HG02763 (cell line): ENCODE data around the gene PTPN18.
"Not testable (repeated sequence)": the region's sequence is repeated elsewhere in the genome, so short reads cannot be mapped to it uniquely, and the experiment has no call there.

Source experiments
- ATAC-seq: cut with Tn5 transposase; IDR thresholded peaks from one replicate; pipeline ENCODE4 v1.9.1; 2021; ENCODE audit warnings: mild to moderate bottlenecking, moderate library complexity; ENCODE audit not compliant: unreplicated experiment

The PTPN18 gene

GRCh38 chr2:130380096-130380934, 24.5 kb downstream of the PTPN18 start:
- no peak for ATAC-seq

DNA sequence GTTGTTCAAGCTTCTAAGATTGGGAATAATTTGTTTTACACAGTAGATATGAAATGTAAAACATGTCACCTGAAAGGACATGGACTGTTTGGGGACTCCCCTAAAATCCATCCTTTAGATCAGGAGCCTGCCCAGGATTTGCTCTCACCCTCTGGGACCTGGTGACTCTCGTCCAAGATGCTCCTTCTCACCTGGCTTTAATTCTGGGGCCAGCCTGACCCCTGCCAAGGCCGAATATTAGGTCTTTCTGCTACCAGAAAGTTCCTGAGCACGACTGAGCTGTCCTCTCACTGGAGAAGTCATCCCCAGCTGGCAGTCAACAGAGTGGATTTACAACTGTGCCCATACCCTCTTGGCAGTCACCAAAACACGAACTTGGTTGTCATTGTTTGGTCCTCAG, 25.3 kb downstream of the PTPN18 start:
- ATAC-seq: no peak

GRCh38 chr2:130381619-130382018, 25.8 kb downstream of the PTPN18 start:
- no peak for ATAC-seq

DNA sequence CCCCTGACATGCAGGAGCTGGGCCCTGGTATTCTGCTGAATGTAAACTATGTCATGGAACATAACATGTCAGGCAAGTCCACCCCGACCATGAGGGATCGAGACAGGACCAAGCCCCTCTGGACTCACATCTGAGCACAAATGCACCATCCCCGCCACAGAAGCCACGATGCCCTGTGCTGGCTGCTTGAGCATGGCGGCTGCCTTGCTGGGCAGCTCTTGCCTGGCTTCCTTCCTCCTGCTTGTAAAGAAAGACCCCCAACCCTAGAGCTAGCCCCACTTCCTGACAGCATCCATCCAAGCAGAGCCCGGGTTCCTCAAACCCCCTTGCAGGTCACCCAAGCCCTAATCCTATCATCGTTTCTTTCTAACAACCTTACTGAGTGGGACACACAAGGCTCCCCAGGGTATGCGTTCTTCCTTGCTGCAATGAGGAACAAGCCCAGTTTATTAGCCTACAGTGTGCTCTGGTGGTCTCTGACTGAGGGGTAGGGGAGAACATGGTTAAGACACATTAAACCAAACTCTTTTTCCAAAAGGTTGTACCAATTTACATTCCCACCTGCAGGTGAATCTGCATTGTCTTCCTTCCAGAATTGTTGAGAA, 26.6 kb downstream of the PTPN18 start:
- ATAC-seq: no peak

DNA sequence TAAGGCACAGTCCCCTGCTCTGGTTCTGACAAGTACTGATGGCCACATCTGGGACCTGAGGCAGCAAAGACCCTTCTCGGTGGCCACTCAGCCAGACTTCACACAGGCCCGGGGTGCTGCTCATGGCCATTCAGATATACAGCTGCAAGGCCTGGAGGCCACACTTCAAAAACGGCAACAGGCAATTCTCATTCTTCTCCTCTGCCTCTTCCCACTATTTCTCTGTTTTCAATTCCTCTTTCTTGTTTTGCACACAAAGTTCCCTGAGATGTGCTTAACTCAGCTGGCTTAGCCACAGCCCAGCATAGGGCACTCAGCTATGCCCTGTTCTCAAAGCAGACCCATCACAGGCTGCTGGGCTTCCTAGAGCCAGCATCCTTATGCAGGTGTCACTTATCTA, 29.9 kb downstream of the PTPN18 start:
- ATAC-seq: peak; percentile 68

DNA sequence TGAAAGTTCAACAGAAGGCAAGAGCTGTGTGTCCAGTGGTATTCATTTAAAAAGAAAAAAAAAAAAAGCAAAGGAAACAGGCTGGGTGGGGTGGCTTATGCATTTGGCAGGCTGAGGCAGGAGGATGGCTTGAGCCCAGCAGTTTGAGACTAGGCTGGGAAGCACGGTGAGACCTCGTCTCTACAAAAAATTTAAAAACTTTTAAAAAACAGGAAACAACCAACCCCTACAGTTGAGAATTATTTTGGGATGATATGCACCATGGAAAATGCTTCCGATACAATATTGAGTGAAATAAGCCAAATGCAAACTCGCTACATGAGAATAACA, 31.2 kb downstream of the PTPN18 start:
- no peak for ATAC-seq

DNA sequence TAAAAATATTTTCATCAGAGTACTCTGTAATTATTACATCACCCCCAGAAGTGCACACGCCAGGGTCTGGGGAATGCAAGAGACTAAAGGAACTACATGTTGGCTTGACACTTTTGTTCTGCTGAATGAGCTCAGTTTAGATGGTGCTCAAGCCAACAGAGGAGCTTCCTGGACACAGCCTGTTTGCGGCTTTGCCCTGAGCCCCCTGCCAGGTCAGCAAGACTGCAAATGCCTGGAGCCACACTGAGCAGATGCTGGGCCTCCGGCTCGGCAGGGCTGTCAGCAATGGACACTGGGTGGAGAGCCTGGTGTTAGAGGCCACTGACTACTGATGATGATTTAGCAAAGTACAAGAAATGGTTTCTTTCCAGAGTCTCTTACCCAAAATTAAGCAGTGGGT, 31.9 kb downstream of the PTPN18 start:
- ATAC-seq: no peak

DNA sequence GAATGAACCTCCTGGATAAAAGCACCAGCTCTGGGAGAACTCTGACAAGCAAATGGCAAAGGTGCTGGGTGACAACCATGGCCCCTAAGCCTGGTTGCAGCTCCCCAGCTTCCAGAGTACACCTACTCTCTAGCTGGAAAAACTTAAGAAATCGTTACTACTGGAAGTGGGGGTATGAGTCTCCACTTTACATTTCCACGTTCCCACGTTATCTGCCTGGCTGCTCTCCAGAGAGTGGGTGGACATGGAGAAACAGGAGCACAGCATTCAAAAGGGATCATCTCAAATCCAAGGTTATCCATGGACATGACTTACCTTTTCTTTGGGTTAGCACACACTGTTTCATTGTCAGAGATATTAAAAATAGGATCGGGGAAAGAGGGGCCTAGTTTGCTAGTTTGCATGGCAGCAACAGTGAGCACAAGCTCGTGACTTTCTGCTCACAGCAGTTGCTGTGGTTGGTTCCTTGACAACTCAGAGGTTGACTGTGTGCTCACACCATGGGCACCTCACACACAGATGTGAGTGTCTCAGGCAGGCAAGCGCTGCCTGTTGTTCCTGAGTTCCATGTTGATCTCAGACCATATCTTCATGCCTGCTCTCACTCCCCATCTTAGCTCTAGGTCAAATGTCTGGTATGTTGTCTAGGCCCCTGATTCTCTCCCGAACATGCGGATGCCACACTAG, 32.5 kb downstream of the PTPN18 start:
- no peak for ATAC-seq

GRCh38 chr2:130389358-130389757, 33.5 kb downstream of the PTPN18 start:
- no peak for ATAC-seq

DNA sequence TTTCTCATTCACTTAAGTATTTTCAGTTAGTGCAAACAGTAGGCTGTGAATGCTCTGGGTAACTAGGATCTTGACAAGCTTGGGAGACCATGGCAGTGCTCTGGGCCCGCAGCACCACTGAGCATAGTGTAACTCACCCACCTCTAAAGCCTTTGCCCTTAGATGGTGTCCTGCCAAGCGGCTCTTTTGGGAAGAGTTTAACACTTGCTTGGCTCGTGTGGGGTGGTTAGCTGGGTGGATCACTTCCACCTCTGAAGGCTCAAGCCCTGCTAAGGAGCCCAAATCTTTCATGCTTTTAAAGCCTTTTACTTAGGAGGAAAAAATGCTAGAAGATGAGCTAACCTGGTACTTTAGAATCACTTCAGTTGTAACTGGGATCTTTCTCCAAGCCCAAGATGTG, 33.9 kb downstream of the PTPN18 start:
- no peak for ATAC-seq

DNA sequence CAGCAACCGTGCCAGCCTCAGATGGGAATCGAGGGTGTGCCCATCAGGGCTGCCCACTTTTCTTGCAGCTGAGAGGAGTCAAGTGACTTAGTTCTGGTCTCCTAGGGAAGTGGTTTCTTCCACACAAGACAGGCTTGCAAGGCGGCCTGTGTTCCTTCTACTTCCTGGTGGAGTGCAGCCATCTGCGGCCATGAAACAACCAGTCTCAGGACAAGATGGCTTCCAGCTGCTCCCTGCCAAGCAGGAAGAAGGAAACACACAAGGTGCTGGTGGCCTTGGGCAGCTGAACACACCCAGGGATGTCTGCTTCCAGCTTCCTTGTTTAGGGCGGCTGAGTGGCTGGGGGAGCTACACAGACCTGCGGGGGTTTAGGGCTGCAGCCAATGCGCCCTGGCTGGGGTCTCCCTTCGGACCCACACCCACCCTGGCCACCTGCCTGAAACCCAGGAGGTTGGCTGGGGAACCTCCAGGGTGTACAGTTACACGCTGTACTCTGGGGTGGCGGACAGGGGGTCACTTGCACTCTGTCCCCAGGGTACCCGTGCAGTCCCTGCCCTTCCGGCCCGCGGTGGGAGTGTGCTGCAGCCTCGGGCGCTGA, 34.7 kb downstream of the PTPN18 start:
- peak; percentile 4 for ATAC-seq

GRCh38 chr2:130391058-130391871, 35.4 kb downstream of the PTPN18 start:
- peak; percentile 87 for ATAC-seq

DNA sequence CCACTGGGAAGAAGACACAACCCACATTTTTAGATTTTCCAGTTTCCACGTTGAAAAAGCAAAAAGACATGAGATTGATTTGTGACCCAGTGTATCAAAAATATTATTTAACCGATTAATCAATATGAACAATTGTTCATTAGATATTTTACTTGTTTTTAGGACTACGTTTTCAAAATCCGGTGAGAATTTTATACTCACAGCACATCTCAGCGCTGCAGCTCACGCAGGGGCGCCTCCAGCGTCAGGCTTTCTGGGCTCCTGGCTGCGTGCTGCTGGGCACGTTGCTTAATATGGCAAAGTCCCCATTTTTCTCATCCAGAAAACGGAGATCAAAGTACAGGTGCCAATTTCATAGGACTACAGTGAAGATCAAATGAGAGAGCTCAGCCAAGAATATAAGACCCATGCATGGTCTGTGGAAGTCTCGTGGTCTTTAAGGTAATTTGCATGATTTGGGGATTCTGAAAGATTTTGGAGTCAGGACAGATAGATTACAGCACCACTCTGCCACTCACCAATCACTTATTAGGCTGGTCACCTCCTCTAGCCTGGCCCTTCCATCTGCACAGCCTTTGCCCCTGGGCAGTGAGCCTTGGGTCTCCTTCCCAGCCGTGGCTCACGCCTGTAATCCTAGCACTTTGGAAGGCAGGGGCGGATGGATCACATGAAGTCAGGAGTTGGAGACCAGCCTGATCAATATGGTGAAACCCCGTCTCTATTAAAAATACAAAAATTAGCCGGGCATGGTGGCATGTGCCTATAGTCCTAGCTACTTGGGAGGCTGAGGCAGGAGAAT, 36.2 kb downstream of the PTPN18 start:
- no peak for ATAC-seq

DNA sequence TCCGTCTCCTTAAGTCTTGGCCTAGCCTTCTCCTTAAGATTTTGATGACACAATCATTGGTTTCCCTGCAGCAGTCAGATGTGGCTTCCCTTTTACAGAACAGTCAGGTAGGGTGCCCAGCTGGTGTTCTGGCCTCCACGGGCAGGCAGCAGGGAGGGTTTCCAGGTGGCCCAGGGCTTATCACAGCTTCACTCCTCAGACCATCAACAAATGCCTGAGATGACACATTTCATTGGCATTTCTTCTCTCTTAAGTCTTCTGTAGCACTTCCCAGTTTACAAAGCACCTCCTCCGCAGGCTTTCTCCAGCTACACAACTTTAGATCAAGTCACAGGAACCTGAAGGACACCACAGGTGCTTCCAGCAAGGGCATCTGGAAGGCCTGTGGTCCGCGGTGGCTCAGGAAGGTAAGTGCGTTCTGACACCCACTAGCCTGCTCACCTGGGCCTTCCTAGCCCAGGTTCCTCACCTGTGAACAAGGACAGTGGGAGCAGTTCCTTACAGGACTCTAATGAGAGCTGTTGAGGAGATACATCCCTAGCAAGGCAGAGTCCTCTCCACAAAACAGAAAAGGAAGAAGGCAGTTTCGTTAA, 37.6 kb downstream of the PTPN18 start:
- no peak for ATAC-seq

- not testable (repeated sequence) for ATAC-seq
These were observed 50.4 kb downstream of the PTPN18 start for GRCh38 chr2:130406280-130406679.

GRCh38 chr2:130416693-130417092, 60.8 kb downstream of the PTPN18 start:
- ATAC-seq: not testable (repeated sequence)

DNA sequence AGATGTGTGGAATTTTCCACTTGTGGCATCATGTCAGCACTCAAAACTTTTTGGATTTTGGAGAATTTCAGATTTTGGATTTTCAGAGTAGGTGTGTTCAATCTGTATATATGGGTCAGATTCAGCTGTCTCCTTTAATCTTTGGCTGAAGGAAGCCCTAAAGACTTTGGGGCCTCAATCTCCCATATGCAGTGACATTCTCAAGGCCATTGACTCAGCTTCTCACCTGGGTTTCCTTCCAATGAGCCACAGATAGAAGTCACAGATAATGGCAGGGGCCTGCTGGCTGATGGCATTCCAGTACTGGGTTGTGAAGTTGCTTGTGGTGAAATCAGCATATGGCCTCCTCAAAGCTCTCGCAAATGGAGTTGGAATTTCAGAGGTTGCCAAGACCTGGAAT, 63.0 kb downstream of the PTPN18 start:
- ATAC-seq: not testable (repeated sequence)
